Glutamatergic neuron (in vitro differentiated cells): ENCODE measurements around the gene PRKCE. TPM values are rescaled to one million over a fixed set of nuclear protein-coding genes. Genes with fewer than 3 reads are reported as not detected.

ENCODE experiments used
- DNase-seq: peaks from one replicate; pipeline ENCODE4 v3.0.0; 2022
- H3K27ac Mint-ChIP-seq: one replicate; pipeline ENCODE4 v1.8.0; 2020; ENCODE audit warnings: mild to moderate bottlenecking, mixed read lengths, inconsistent platforms; ENCODE audit not compliant: unreplicated experiment
- H3K27me3 Mint-ChIP-seq: one replicate; pipeline ENCODE4 v1.8.0; 2020; ENCODE audit warnings: mild to moderate bottlenecking, moderate library complexity, mixed read lengths, inconsistent platforms; ENCODE audit not compliant: unreplicated experiment
- H3K36me3 Mint-ChIP-seq: one replicate; pipeline ENCODE4 v1.8.0; 2020; ENCODE audit warnings: mild to moderate bottlenecking, mixed read lengths, inconsistent platforms; ENCODE audit not compliant: unreplicated experiment
- H3K4me1 Mint-ChIP-seq: one replicate; pipeline ENCODE4 v1.8.0; 2020; ENCODE audit warnings: mild to moderate bottlenecking, low read depth, mixed read lengths, inconsistent platforms; ENCODE audit not compliant: unreplicated experiment
- H3K4me3 Mint-ChIP-seq: one replicate; pipeline ENCODE4 v1.8.0; 2020; ENCODE audit warnings: mild to moderate bottlenecking, mixed read lengths, inconsistent platforms; ENCODE audit not compliant: unreplicated experiment
- H3K9me3 Mint-ChIP-seq: one replicate; pipeline ENCODE4 v1.8.0; 2020; ENCODE audit warnings: mild to moderate bottlenecking, moderate library complexity, mixed read lengths, inconsistent platforms; ENCODE audit not compliant: unreplicated experiment
- total RNA-seq: library from RNA; stranded (reverse); fragmentation: NEBNext Ultra II Directional; extraction: Animal tissue kit (Norgen Biotek cat#: 25700); gene quantifications from one replicate; pipeline ENCODE4 v1.2.1, GENCODE V29; 2021; ENCODE audit not compliant: unreplicated experiment
- TF ChIP-seq, protein P1 (sequence below): fragments of 200-600 bp; sonication (generic); IDR thresholded peaks from one replicate; pipeline ENCODE4 v1.5.0; 2021; ENCODE audit not compliant: partially characterized antibody, unreplicated experiment

PRKCE gene
- total RNA-seq, 1 donor from 2014 or later = 74.8 TPM

DNA sequence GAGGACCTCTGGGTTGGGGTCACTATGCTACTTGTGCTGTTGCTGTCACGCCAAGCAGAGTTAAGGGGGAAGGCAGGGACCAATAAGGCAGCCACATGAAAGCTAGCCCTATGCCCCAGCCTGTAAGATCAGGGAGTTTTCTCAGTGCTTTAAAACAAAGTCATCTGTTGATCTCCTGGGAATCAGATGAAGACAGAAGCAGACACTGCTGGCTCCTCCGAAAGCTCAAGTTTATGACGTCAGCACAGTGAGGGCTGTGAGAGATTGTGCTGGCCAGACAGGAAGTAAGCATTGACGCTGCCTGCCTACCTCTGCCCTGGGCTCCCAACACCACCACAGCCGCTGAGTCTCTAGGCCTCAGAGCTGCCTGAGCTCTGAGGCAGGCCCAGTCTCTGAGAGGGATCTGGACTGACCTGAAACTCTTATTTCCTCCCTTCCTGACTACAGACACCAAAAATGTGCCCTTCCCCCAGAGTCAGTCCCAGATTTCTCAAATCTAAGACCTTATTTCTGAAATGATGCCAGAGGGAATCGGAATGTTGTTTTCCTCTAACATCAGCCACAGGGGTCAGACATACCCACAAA is 527.7 kb downstream of the PRKCE start:
- Mint-ChIP-seq H3K27ac (no peak overlapping the region), H3K4me1 (peaks cover 4% of the 10 kb centered on the region), H3K9me3 (peaks cover 5% of the 10 kb centered on the region), H3K4me3 (no peak overlapping the region), H3K36me3 (peaks cover 6% of the 10 kb centered on the region), H3K27me3 (peaks cover 6% of the 10 kb centered on the region)
- DNase-seq = no peak
- TF ChIP-seq, protein P1, sequence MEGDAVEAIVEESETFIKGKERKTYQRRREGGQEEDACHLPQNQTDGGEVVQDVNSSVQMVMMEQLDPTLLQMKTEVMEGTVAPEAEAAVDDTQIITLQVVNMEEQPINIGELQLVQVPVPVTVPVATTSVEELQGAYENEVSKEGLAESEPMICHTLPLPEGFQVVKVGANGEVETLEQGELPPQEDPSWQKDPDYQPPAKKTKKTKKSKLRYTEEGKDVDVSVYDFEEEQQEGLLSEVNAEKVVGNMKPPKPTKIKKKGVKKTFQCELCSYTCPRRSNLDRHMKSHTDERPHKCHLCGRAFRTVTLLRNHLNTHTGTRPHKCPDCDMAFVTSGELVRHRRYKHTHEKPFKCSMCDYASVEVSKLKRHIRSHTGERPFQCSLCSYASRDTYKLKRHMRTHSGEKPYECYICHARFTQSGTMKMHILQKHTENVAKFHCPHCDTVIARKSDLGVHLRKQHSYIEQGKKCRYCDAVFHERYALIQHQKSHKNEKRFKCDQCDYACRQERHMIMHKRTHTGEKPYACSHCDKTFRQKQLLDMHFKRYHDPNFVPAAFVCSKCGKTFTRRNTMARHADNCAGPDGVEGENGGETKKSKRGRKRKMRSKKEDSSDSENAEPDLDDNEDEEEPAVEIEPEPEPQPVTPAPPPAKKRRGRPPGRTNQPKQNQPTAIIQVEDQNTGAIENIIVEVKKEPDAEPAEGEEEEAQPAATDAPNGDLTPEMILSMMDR = no peak

DNA sequence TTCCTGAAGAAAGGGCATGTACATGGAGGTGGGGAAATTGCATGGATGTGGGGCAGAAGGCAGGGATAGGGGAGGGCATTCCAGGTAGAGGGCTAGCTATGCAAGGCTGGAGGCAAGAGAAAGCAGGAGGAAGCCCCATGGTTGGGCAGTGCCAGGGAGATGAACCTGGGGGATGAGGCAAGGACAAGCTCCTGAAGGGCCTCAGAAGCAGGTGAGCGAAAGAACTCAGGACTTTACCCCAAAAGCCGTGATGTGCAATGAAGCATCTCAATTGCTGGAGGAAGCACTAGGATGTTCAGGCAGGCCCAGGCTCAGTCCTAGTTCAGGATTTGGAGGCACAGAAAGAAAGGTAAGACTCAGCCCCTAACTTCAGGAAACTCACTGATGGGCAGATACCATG is 528.7 kb downstream of the PRKCE start:
- Mint-ChIP-seq H3K36me3 (peaks cover 6% of the 10 kb centered on the region), H3K27me3 (peaks cover 6% of the 10 kb centered on the region), H3K4me1 (peaks cover 4% of the 10 kb centered on the region), H3K9me3 (peaks cover 5% of the 10 kb centered on the region), H3K27ac (no peak overlapping the region), H3K4me3 (no peak overlapping the region)
- TF ChIP-seq, protein P1 = no peak
- DNase-seq = no peak

DNA sequence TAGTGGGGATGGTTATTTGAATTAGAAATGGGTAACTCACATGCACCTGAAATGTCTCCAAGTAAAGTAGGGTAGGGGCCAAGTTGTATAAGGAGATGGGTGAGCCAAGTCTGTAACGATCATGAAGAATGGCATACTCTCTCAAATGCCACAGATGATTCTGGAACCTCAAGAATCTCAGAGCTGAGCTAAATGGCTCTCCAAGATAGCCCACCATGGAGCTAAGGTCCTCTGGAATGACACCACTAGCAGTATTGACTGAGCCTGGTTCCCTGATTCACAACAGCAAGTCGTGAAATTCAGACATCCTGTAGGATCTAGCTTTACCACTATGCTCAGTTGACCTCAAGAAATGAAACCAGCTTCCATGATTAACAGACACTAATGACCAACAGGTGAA is 529.8 kb downstream of the PRKCE start:
- peaks cover 6% of the 10 kb centered on the region for H3K36me3 Mint-ChIP-seq
- TF ChIP-seq, protein P1 = no peak
- peaks cover 5% of the 10 kb centered on the region for H3K9me3 Mint-ChIP-seq
- H3K27ac Mint-ChIP-seq = no peak overlapping the region
- no peak overlapping the region for H3K4me3 Mint-ChIP-seq
- H3K27me3 Mint-ChIP-seq = peaks cover 6% of the 10 kb centered on the region
- DNase-seq = no peak
- H3K4me1 Mint-ChIP-seq = peaks cover 4% of the 10 kb centered on the region

DNA sequence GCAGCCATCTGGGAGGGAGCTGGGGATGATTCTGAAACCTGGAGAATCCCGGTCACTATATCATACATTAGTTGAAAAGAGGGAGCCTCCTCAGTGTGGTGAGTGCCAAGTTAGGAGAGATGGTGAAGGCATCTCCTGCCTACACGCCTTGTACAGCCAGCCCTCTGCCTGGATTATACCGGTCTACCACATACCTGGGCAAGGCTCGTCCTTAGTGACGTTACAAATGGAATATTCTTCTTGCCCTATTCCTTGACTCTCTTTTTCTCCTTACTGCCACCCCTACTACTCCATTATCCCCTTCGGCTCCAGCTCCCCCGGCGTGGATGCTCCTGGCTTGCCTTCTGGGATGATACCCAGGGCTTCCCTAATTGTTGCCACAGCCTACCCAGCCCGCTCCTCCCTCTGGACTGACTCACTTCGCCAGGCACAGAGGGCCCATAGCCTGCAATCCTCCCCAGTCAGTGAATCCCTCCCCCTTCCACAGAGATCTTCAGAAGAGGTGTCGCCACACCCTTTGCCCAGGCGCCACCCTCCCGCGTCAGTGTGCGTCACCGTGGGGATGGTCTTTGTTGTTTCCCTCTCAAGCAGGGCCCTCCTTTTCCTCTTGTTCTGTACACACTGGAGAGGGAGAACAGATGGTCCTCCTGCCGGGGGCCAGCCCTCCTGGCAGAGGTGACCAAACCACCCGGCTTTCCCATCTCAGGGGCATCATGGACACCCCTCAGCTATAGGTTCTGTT is 530.5 kb downstream of the PRKCE start:
- Mint-ChIP-seq H3K4me3 (no peak overlapping the region), H3K27ac (no peak overlapping the region), H3K36me3 (peaks cover 6% of the 10 kb centered on the region), H3K27me3 (peaks cover 6% of the 10 kb centered on the region), H3K4me1 (peaks cover 4% of the 10 kb centered on the region), H3K9me3 (peaks cover 5% of the 10 kb centered on the region)
- no peak for DNase-seq
- TF ChIP-seq, protein P1 = no peak

DNA sequence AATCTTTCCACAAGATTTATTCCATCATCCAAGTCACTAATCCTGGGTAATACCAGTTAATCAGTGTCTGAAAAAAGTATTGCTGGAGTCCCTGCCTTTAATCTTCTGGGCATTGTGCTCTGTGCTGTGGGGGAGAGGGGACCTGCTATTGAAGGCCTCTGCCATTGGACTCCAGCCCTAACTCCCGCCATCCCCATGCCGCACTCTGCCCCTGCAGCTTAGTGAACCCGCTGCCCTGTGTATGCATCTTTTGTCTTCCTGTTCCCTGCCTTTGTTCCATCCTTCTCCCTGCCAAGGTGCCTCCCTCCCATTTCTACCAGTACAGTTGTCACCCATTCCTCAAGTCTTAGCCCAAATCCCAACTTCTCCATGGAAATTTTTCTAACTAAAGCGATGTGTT is 532.0 kb downstream of the PRKCE start:
- H3K4me3 Mint-ChIP-seq = no peak overlapping the region
- H3K4me1 Mint-ChIP-seq = peaks cover 4% of the 10 kb centered on the region
- H3K36me3 Mint-ChIP-seq = peaks cover 6% of the 10 kb centered on the region
- peaks cover 6% of the 10 kb centered on the region for H3K27me3 Mint-ChIP-seq
- no peak for DNase-seq
- H3K9me3 Mint-ChIP-seq = peaks cover 5% of the 10 kb centered on the region
- no peak overlapping the region for H3K27ac Mint-ChIP-seq
- TF ChIP-seq, protein P1 = no peak
